CD8-positive, alpha-beta memory T cell (primary cell): Measurements from ENCODE around the gene NOL4L. TPM values are rescaled to one million over a fixed set of nuclear protein-coding genes. Genes with fewer than 3 reads are reported as not detected.

Experiments
- CTCF ChIA-PET: fragments of 350-600 bp; sonication (Branson Sonifier 250); formaldehyde crosslinking; loops from one replicate; lab custom pipeline; 2021; ENCODE audit warnings: antibody characterized with exemption; lab: Charles Lee
- POLR2A ChIA-PET: fragments of 350-600 bp; sonication (Branson Sonifier 250); formaldehyde crosslinking; loops from one replicate; lab custom pipeline; 2021; ENCODE audit warnings: antibody characterized with exemption; lab: Charles Lee
- DNase-seq, 5 donors: peaks; one replicate each; pipeline versions ENCODE4 v3.0.0 to v3.0.0-alpha.2; 2020 to 2022; ENCODE audit warnings: mixed read lengths in 1 of 5
- H3K27ac ChIP-seq: one replicate; pipeline ENCODE4 v1.7.0; 2013; ENCODE audit warnings: low read depth, mild to moderate bottlenecking, low read length, moderate library complexity
- H3K27me3 ChIP-seq: 2 replicates; pipeline ENCODE4 v1.7.0; 2013; ENCODE audit warnings: low read length, mild to moderate bottlenecking; ENCODE audit not compliant: insufficient read depth, poor library complexity, severe bottlenecking
- H3K36me3 ChIP-seq: 2 replicates; pipeline ENCODE4 v1.7.0; 2013; ENCODE audit warnings: mild to moderate bottlenecking, low read length, moderate library complexity; ENCODE audit not compliant: insufficient read depth
- H3K4me1 ChIP-seq: 2 replicates; pipeline ENCODE4 v1.7.0; 2013; ENCODE audit warnings: mild to moderate bottlenecking, low read length, moderate library complexity; ENCODE audit not compliant: insufficient read depth
- H3K4me3 ChIP-seq: 2 replicates; pipeline ENCODE4 v1.7.0; 2013; ENCODE audit warnings: mild to moderate bottlenecking, low read length
- H3K9me3 ChIP-seq: 2 replicates; pipeline ENCODE4 v1.7.0; 2013; ENCODE audit warnings: mild to moderate bottlenecking, low read length
- H3K27ac Mint-ChIP-seq, 8 donors: one replicate each; pipeline ENCODE4 v1.8.0; 2020 to 2021; ENCODE audit warnings: mixed read lengths in 8 of 8, mild to moderate bottlenecking in 6 of 8, inconsistent platforms in 3 of 8, moderate library complexity in 3 of 8
- H3K27me3 Mint-ChIP-seq, 2 donors: one replicate each; pipeline ENCODE4 v1.8.0; 2020 to 2021; ENCODE audit warnings: mixed read lengths in 2 of 2, mild to moderate bottlenecking in 1 of 2, moderate library complexity in 1 of 2
- H3K36me3 Mint-ChIP-seq, 3 donors: one replicate each; pipeline ENCODE4 v1.8.0; 2020 to 2021; ENCODE audit warnings: mixed read lengths in 3 of 3, inconsistent platforms in 1 of 3, mild to moderate bottlenecking in 1 of 3
- H3K4me1 Mint-ChIP-seq, 3 donors: one replicate each; pipeline ENCODE4 v1.8.0; 2020 to 2021; ENCODE audit warnings: mixed read lengths in 3 of 3, inconsistent platforms in 1 of 3, mild to moderate bottlenecking in 1 of 3
- H3K4me3 Mint-ChIP-seq, 7 donors: one replicate each; pipeline ENCODE4 v1.8.0; 2020 to 2021; ENCODE audit warnings: mixed read lengths in 7 of 7, mild to moderate bottlenecking in 6 of 7, moderate library complexity in 4 of 7, inconsistent platforms in 2 of 7
- H3K9me3 Mint-ChIP-seq, 5 donors: one replicate each; pipeline ENCODE4 v1.8.0; 2020 to 2022; ENCODE audit warnings: mixed read lengths in 5 of 5, mild to moderate bottlenecking in 3 of 5, moderate library complexity in 2 of 5, inconsistent platforms in 1 of 5
- polyA plus RNA-seq: library from polyadenylated mRNA; unstranded; fragments of 300-500 nt; fragmentation: Illumina TruSeq; gene quantifications from one replicate; pipeline ENCODE4 v1.2.3, GENCODE V29; 2021
- total RNA-seq, 2 experiments: library from RNA; stranded (reverse); gene quantifications; one replicate each; pipeline ENCODE4 v1.2.3, GENCODE V29; 2021

NOL4L gene
- total and polyA plus RNA-seq, 3 experiments from 2014 or later: 15.4 to 19.8 (median 15.8) TPM

- H3K9me3 ChIP-seq: no peaks in the 10 kb centered on the region
- ChIA-PET CTCF (interaction anchor here (0.9 to 1.8 kb wide), 8 partner anchors 11 to 144 kb away, joined by 3 to 7 read pairs (median 3); no protein-coding TSS in a partner anchor), POLR2A (interaction anchor here (0.6 kb wide), 1 partner anchor 783 kb away, joined by 3 read pairs; no protein-coding TSS in a partner anchor)
- H3K36me3 Mint-ChIP-seq: peaks cover 1 to 71% (median 17%) of the 10 kb centered on the region in 3 donors
- H3K4me3 ChIP-seq: no peak overlapping the region
- no peaks in the 10 kb centered on the region for H3K9me3 Mint-ChIP-seq
- no peaks in the 10 kb centered on the region for H3K27me3 Mint-ChIP-seq
- H3K27me3 ChIP-seq: no peaks in the 10 kb centered on the region
- H3K27ac ChIP-seq: no peak overlapping the region
- H3K4me3 Mint-ChIP-seq: peak overlapping the region in 1 of 7 donors; percentile 79
- peaks cover 51% of the 10 kb centered on the region for H3K4me1 ChIP-seq
- H3K27ac Mint-ChIP-seq: peak overlapping the region; percentile 76 to 98 (median 94)
- H3K36me3 ChIP-seq: no peaks in the 10 kb centered on the region
- DNase-seq: peak in 1 of 5 donors; percentile 13
- H3K4me1 Mint-ChIP-seq: peaks cover 67 to 82% (median 80%) of the 10 kb centered on the region in 3 donors
Observed at GRCh38 chr20:32507998-32508774, 76.9 kb downstream of the NOL4L start.

- peaks cover 60 to 76% (median 73%) of the 10 kb centered on the region in 3 donors for H3K4me1 Mint-ChIP-seq
- CTCF ChIA-PET: interaction anchor here (1.2 kb wide), 1 partner anchor 146 kb away, joined by 3 read pairs; no protein-coding TSS in a partner anchor
- Histone ChIP-seq H3K27ac (no peak overlapping the region), H3K36me3 (no peaks in the 10 kb centered on the region), H3K27me3 (no peaks in the 10 kb centered on the region), H3K4me1 (peaks cover 37% of the 10 kb centered on the region), H3K4me3 (no peak overlapping the region), H3K9me3 (no peaks in the 10 kb centered on the region)
- peak overlapping the region; percentile 14 to 94 (median 83) for H3K27ac Mint-ChIP-seq
- H3K4me3 Mint-ChIP-seq: no peak overlapping the region
- H3K9me3 Mint-ChIP-seq: no peaks in the 10 kb centered on the region
- H3K27me3 Mint-ChIP-seq: no peaks in the 10 kb centered on the region
- peak in 1 of 5 donors; percentile 27 for DNase-seq
- POLR2A ChIA-PET: interaction anchor here (0.8 kb wide), 1 partner anchor 21 kb away, joined by 3 read pairs; no protein-coding TSS in a partner anchor
- H3K36me3 Mint-ChIP-seq: peaks cover 3 to 67% (median 14%) of the 10 kb centered on the region in 3 donors
Observed at GRCh38 chr20:32506721-32507120, 78.4 kb downstream of the NOL4L start.

GRCh38 chr20:32505723-32506473 is 79.2 kb downstream of the NOL4L start:
- Histone ChIP-seq H3K27ac (no peak overlapping the region), H3K27me3 (no peaks in the 10 kb centered on the region), H3K36me3 (no peaks in the 10 kb centered on the region), H3K9me3 (no peaks in the 10 kb centered on the region), H3K4me1 (peaks cover 29% of the 10 kb centered on the region), H3K4me3 (no peak overlapping the region)
- ChIA-PET CTCF (interaction anchor here (1.2 kb wide), 1 partner anchor 147 kb away, joined by 3 read pairs; no protein-coding TSS in a partner anchor), POLR2A (interaction anchor here (0.8 kb wide), 1 partner anchor 20 kb away, joined by 3 read pairs; no protein-coding TSS in a partner anchor)
- H3K9me3 Mint-ChIP-seq: no peaks in the 10 kb centered on the region
- H3K4me1 Mint-ChIP-seq: peaks cover 59 to 75% (median 74%) of the 10 kb centered on the region in 3 donors
- peak in 1 of 5 donors; percentile 14 for DNase-seq
- H3K27ac Mint-ChIP-seq: peak overlapping the region; percentile 26 to 88 (median 82)
- H3K27me3 Mint-ChIP-seq: no peaks in the 10 kb centered on the region
- no peak overlapping the region for H3K4me3 Mint-ChIP-seq
- H3K36me3 Mint-ChIP-seq: peaks cover 3 to 67% (median 14%) of the 10 kb centered on the region in 3 donors

- Histone ChIP-seq H3K9me3 (no peaks in the 10 kb centered on the region), H3K4me3 (no peak overlapping the region), H3K27me3 (no peaks in the 10 kb centered on the region), H3K36me3 (no peaks in the 10 kb centered on the region), H3K27ac (no peak overlapping the region), H3K4me1 (no peaks in the 10 kb centered on the region)
- ChIA-PET CTCF (interaction anchor here (1.1 to 2.2 kb wide), 2 partner anchors 8 to 18 kb away, joined by 4 to 5 read pairs; no protein-coding TSS in a partner anchor), POLR2A (no interaction called here)
- Mint-ChIP-seq H3K36me3 (peaks cover 3 to 47% (median 4%) of the 10 kb centered on the region in 3 donors), H3K4me1 (peaks cover 34 to 55% (median 51%) of the 10 kb centered on the region in 3 donors), H3K27ac (peak overlapping the region in 6 of 8 donors; percentile 8 to 89 (median 21)), H3K9me3 (no peaks in the 10 kb centered on the region), H3K27me3 (no peaks in the 10 kb centered on the region), H3K4me3 (no peak overlapping the region)
- no peak for DNase-seq
Observed at GRCh38 chr20:32501709-32502108, 83.4 kb downstream of the NOL4L start.

GRCh38 chr20:32497589-32498224 is 87.4 kb downstream of the NOL4L start:
- H3K4me1 ChIP-seq: no peaks in the 10 kb centered on the region
- H3K36me3 ChIP-seq: no peaks in the 10 kb centered on the region
- no peaks in the 10 kb centered on the region for H3K9me3 ChIP-seq
- H3K27ac ChIP-seq: no peak overlapping the region
- H3K4me3 Mint-ChIP-seq: no peak overlapping the region
- H3K27me3 ChIP-seq: no peaks in the 10 kb centered on the region
- H3K27ac Mint-ChIP-seq: no peak overlapping the region
- POLR2A ChIA-PET: no interaction called here
- CTCF ChIA-PET: interaction anchor here (1.0 to 2.2 kb wide), 3 partner anchors 11 to 24 kb away, joined by 4 to 8 read pairs (median 5); no protein-coding TSS in a partner anchor
- H3K27me3 Mint-ChIP-seq: peaks cover 0 to 2% of the 10 kb centered on the region in 2 donors
- H3K4me3 ChIP-seq: no peak overlapping the region
- DNase-seq: peak in 1 of 5 donors; percentile 38
- H3K4me1 Mint-ChIP-seq: peaks cover 25 to 53% (median 33%) of the 10 kb centered on the region in 3 donors
- no peaks in the 10 kb centered on the region for H3K9me3 Mint-ChIP-seq
- H3K36me3 Mint-ChIP-seq: peaks cover 0 to 50% (median 2%) of the 10 kb centered on the region in 3 donors

GRCh38 chr20:32496811-32497533 is 88.2 kb downstream of the NOL4L start:
- ChIA-PET POLR2A (no interaction called here), CTCF (interaction anchor here (1.0 to 2.2 kb wide), 5 partner anchors 11 to 25 kb away, joined by 4 to 8 read pairs (median 5); no protein-coding TSS in a partner anchor)
- H3K4me3 ChIP-seq: no peak overlapping the region
- peaks cover 0 to 54% (median 5%) of the 10 kb centered on the region in 3 donors for H3K36me3 Mint-ChIP-seq
- peak in 1 of 5 donors; percentile 7 for DNase-seq
- no peak overlapping the region for H3K27ac ChIP-seq
- no peaks in the 10 kb centered on the region for H3K36me3 ChIP-seq
- H3K4me1 Mint-ChIP-seq: peaks cover 29 to 56% (median 37%) of the 10 kb centered on the region in 3 donors
- H3K4me3 Mint-ChIP-seq: no peak overlapping the region
- H3K4me1 ChIP-seq: no peaks in the 10 kb centered on the region
- no peaks in the 10 kb centered on the region for H3K9me3 ChIP-seq
- peaks cover 0 to 2% of the 10 kb centered on the region in 2 donors for H3K27me3 Mint-ChIP-seq
- peak overlapping the region in 1 of 8 donors; percentile 43 for H3K27ac Mint-ChIP-seq
- H3K9me3 Mint-ChIP-seq: no peaks in the 10 kb centered on the region
- H3K27me3 ChIP-seq: no peaks in the 10 kb centered on the region
